NCI-H2227 treated with DMSO at 0.1 percent for 48 hours (cell line): ENCODE data around the gene PTPN3.

ENCODE experiments used
- DNase-seq: peaks from one replicate; lab custom pipeline; 2025; lab: John Stamatoyannopoulos, UW

Gene PTPN3

GRCh38 chr9:109421026-109421970, 76.8 kb downstream of the PTPN3 start:
- no peak for DNase-seq

- no peak for DNase-seq
Measured at GRCh38 chr9:109419531-109419930, 78.6 kb downstream of the PTPN3 start.

- DNase-seq: no peak
Measured at GRCh38 chr9:109418827-109419226, 79.3 kb downstream of the PTPN3 start.

- DNase-seq: no peak
Measured at GRCh38 chr9:109417585-109418544, 80.2 kb downstream of the PTPN3 start.

- no peak for DNase-seq
Measured at GRCh38 chr9:109417054-109417453, 81.1 kb downstream of the PTPN3 start.

GRCh38 chr9:109416135-109416706, 81.9 kb downstream of the PTPN3 start:
- DNase-seq: no peak

GRCh38 chr9:109414125-109414785, 83.9 kb downstream of the PTPN3 start:
- no peak for DNase-seq

- DNase-seq: peak; percentile 24
Measured at GRCh38 chr9:109411798-109412352, 86.2 kb downstream of the PTPN3 start.

- DNase-seq: no peak
Measured at GRCh38 chr9:109411069-109411761, 86.9 kb downstream of the PTPN3 start.

GRCh38 chr9:109409773-109410397, 88.2 kb downstream of the PTPN3 start:
- no peak for DNase-seq

GRCh38 chr9:109408759-109409462, 89.2 kb downstream of the PTPN3 start:
- DNase-seq: no peak

- no peak for DNase-seq
Measured at GRCh38 chr9:109403766-109404320, 94.3 kb downstream of the PTPN3 start.

- no peak for DNase-seq
Measured at GRCh38 chr9:109403116-109403515, 95.0 kb downstream of the PTPN3 start.

- DNase-seq: no peak
Measured at GRCh38 chr9:109401990-109402318, 96.2 kb downstream of the PTPN3 start.

GRCh38 chr9:109401169-109401989, 96.7 kb downstream of the PTPN3 start:
- peak; percentile 2 for DNase-seq

GRCh38 chr9:109399258-109399767, 98.8 kb downstream of the PTPN3 start:
- no peak for DNase-seq

- no peak for DNase-seq
Measured at GRCh38 chr9:109391176-109391575, 106.9 kb downstream of the PTPN3 start.

GRCh38 chr9:109387856-109388255, 110.3 kb downstream of the PTPN3 start:
- DNase-seq: no peak
